Measurements from ENCODE around the gene GPR152. TPM values are rescaled to one million over a fixed set of nuclear protein-coding genes. Genes with fewer than 3 reads are reported as not detected.

GPR152 gene
- total RNA-seq, 2 donors from 2014 or later = not detected

DNA sequence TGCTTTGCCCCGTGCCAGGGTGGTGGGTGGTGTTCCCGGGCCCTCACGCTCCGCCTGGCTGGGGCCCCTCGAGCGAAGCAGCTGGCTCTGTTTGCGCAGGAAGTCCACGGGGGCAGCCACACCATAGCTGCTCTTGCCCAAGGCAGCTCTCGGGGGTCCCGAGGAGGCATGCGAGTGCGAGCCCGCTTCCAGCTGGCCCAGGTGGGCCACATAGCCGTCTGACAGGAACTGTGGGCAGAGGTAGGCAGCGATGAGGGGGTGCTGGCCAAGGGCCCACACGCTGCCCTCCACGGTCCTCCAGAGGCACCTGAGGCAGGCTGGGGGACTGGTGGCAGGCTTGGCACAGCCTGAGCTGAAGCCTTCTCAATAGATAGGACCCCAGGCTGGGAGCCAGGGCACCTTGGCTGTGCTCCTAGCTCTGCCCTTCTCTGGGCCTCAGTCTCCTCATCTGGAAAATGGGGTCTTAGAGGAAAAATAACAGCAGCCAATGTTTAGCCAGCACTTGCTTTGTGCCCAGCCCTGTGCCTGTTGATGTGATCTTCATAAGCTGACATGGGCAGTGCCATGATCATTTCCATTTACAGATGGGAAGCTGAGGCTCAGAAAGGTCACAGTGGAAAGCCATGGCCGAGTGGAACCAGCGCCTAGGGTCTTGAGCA, 39.7 kb upstream of the GPR152 start:
- 40 to 83% methylated on average over 1 to 17 of the region's 19 CpGs for WGBS, 2 donors
- no peak overlapping the region for H3K27ac ChIP-seq
- intact Hi-C loops (cut with DNase I) = no loop called here
- peaks cover 0 to 10% of the 10 kb centered on the region in 2 donors for H3K36me3 ChIP-seq (replicated peaks in 1 of 2; ENCODE audit: insufficient read depth in 1 of 2, low read depth in 2 of 2)
- no peaks in the 10 kb centered on the region for H3K4me1 ChIP-seq
- no peak overlapping the region for H3K4me3 ChIP-seq
- H3K9me3 ChIP-seq = no peaks in the 10 kb centered on the region
- TF ChIP-seq, protein P1, sequence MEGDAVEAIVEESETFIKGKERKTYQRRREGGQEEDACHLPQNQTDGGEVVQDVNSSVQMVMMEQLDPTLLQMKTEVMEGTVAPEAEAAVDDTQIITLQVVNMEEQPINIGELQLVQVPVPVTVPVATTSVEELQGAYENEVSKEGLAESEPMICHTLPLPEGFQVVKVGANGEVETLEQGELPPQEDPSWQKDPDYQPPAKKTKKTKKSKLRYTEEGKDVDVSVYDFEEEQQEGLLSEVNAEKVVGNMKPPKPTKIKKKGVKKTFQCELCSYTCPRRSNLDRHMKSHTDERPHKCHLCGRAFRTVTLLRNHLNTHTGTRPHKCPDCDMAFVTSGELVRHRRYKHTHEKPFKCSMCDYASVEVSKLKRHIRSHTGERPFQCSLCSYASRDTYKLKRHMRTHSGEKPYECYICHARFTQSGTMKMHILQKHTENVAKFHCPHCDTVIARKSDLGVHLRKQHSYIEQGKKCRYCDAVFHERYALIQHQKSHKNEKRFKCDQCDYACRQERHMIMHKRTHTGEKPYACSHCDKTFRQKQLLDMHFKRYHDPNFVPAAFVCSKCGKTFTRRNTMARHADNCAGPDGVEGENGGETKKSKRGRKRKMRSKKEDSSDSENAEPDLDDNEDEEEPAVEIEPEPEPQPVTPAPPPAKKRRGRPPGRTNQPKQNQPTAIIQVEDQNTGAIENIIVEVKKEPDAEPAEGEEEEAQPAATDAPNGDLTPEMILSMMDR (IDR thresholded peaks at IDR 0.05) = no peak
- no peak for TF ChIP-seq POLR2A (IDR thresholded peaks at IDR 0.05)
- no peaks in the 10 kb centered on the region for H3K27me3 ChIP-seq
- no peak for DNase-seq
- no peak for ATAC-seq

DNA sequence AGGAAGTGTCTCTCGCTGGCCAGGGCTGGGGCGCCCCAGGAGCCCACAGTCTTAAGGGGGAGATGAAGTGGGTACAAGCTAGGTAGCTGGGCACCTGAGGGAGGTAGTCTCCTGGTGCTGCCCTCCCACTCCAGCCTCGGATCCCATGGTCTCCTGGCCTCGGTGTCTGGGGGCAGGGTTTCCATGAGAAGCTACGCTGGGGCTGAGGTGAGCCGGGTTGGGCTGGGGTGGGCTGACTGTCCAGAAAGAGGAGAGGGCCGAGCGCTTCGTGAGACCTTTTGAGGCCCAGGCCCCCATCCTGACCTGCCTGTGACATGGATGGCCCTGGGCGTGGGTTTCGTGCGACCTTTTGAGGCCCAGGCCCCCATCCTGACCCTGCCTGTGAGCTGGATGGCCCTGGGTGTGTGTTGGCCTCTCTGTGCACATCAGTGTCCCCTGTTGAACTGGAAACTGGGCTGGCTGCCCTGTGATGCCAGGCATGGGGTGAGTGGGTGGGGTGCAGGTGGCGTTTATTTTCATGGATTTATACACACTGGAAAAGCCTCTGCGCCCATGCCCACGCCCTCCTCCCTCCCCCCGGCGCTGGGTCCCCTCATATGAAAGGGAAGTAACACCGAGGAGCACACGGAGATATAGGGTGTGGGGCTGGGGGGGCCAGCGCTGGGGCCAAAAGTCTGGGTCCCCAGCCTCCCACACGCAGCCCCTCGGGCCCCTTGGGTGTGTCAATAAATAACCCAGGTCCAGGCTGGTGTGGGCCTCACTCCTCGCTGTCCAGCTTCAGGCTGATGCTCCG, 38.9 kb upstream of the GPR152 start:
- peaks cover 0 to 10% of the 10 kb centered on the region in 2 donors for H3K36me3 ChIP-seq (replicated peaks in 1 of 2; ENCODE audit: insufficient read depth in 1 of 2, low read depth in 2 of 2)
- DNase-seq = no peak

DNA sequence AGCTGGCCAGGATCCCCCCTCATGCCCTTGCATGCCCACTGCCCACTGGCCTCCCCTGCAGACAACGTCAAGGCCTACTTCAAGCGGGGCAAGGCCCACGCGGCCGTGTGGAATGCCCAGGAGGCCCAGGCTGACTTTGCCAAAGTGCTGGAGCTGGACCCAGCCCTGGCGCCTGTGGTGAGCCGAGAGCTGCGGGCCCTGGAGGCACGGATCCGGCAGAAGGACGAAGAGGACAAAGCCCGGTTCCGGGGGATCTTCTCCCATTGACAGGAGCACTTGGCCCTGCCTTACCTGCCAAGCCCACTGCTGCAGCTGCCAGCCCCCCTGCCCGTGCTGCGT, 38.2 kb upstream of the GPR152 start:
- Histone ChIP-seq H3K4me1 (no peaks in the 10 kb centered on the region), H3K9me3 (no peaks in the 10 kb centered on the region), H3K27me3 (no peaks in the 10 kb centered on the region), H3K4me3 (no peak overlapping the region), H3K27ac (no peak overlapping the region), H3K36me3 (replicated peaks in 1 of 2; ENCODE audit: insufficient read depth in 1 of 2, low read depth in 2 of 2) (peaks cover 0 to 9% of the 10 kb centered on the region in 2 donors)
- WGBS, 2 donors = 87 to 92% methylated on average over 11 to 15 of the region's 15 CpGs
- DNase-seq (no peak), ATAC-seq (no peak)
- TF ChIP-seq, protein P1 (IDR thresholded peaks at IDR 0.05) = no peak
- TF ChIP-seq POLR2A (IDR thresholded peaks at IDR 0.05) = no peak
- intact Hi-C loops (cut with DNase I) = no loop called here

More for the DNA sequence above, 38.9 kb upstream of the GPR152 start:
- Histone ChIP-seq H3K9me3 (no peaks in the 10 kb centered on the region), H3K27ac (no peak overlapping the region), H3K27me3 (no peaks in the 10 kb centered on the region), H3K4me1 (no peaks in the 10 kb centered on the region), H3K4me3 (no peak overlapping the region)
- 80 to 85% methylated on average over 14 to 24 of the region's 24 CpGs for WGBS, 2 donors
- TF ChIP-seq, protein P1 (IDR thresholded peaks at IDR 0.05) = no peak
- TF ChIP-seq POLR2A (IDR thresholded peaks at IDR 0.05) = no peak
- ATAC-seq = no peak
- intact Hi-C loops (cut with DNase I) = no loop called here

DNA sequence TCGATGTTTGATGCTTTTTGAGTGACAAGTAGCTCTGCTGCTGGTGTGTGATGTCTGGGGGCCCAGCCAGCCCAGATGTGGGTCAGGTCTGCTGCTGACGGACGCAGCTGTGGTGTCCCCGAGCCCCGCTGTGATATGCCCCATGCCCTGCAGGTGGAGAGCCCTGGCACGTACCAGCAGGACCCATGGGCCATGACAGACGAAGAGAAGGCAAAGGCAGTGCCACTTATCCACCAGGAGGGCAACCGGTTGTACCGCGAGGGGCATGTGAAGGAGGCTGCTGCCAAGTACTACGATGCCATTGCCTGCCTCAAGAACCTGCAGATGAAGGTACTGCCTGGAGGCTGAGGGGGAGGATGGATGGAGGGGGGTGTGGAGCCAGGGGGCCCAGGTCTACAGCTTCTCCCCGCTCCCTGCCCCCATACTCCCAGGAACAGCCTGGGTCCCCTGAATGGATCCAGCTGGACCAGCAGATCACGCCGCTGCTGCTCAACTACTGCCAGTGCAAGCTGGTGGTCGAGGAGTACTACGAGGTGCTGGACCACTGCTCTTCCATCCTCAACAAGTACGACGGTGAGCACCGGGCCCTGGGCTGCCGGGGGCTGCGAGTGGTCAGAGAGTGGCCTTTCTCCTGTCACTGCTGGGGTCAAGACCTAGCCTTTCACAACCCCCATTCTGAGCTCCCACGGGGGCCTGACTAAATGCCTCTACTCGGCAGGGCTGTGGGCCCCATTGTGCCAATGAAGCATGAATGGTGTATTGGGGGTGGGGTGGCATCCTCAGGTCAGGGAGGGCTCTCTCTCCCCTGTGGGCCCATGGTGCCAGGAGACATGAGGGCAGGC, 37.6 kb upstream of the GPR152 start:
- H3K27ac ChIP-seq = no peak overlapping the region
- intact Hi-C loops (cut with DNase I) = no loop called here
- H3K9me3 ChIP-seq = no peaks in the 10 kb centered on the region
- H3K27me3 ChIP-seq = no peaks in the 10 kb centered on the region
- 88 to 91% methylated on average over 19 to 23 of the region's 23 CpGs for WGBS, 2 donors
- DNase-seq (no peak), ATAC-seq (no peak)
- no peak overlapping the region for H3K4me3 ChIP-seq
- H3K4me1 ChIP-seq = no peaks in the 10 kb centered on the region
- peaks cover 0 to 7% of the 10 kb centered on the region in 2 donors for H3K36me3 ChIP-seq (replicated peaks in 1 of 2; ENCODE audit: insufficient read depth in 1 of 2, low read depth in 2 of 2)
- TF ChIP-seq POLR2A (IDR thresholded peaks at IDR 0.05) = no peak
- TF ChIP-seq, protein P1 (IDR thresholded peaks at IDR 0.05) = no peak
